Activated CD8-positive, alpha-beta memory T cell treated with anti-CD3 and anti-CD28 coated beads, Interleukin-2, amount 50 U/mL, for 24 hours (primary cell): ENCODE results near the gene LMNTD2.
"Not testable (repeated sequence)": the region's sequence is repeated elsewhere in the genome, so short reads cannot be mapped to it uniquely, and the experiment has no call there.

Source experiments
- DNase-seq: peaks from one replicate; pipeline ENCODE4 v3.0.0-alpha.2; 2020; ENCODE audit errors: extremely low read depth

The LMNTD2 gene

GRCh38 chr11:535210-535518 lies 25.4 kb downstream of the LMNTD2 start:
- no peak for DNase-seq

- no peak for DNase-seq
Measured at GRCh38 chr11:534396-535209, 25.9 kb downstream of the LMNTD2 start.

GRCh38 chr11:533586-534395 lies 26.7 kb downstream of the LMNTD2 start:
- no peak for DNase-seq

- no peak for DNase-seq
Measured at GRCh38 chr11:532986-533585, 27.5 kb downstream of the LMNTD2 start.

DNA sequence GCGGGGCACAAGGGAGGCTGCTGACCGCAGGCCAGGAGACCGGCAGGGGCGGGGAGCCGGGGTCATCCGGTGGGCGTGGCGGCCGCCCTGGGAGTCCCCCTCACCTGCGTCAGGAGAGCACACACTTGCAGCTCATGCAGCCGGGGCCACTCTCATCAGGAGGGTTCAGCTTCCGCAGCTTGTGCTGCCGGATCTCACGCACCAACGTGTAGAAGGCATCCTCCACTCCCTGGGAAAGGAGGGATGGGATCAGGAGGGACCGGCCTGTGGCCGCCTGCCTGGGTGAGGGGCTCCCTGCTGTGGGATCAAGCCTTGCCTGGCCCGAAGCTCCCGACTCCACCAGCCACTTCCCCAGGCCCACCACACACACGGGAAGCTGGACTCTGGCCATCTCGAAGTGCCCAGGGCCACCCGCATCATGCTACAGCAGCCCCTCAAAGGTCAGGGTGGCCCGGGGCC lies 28.0 kb downstream of the LMNTD2 start:
- no peak for DNase-seq

DNA sequence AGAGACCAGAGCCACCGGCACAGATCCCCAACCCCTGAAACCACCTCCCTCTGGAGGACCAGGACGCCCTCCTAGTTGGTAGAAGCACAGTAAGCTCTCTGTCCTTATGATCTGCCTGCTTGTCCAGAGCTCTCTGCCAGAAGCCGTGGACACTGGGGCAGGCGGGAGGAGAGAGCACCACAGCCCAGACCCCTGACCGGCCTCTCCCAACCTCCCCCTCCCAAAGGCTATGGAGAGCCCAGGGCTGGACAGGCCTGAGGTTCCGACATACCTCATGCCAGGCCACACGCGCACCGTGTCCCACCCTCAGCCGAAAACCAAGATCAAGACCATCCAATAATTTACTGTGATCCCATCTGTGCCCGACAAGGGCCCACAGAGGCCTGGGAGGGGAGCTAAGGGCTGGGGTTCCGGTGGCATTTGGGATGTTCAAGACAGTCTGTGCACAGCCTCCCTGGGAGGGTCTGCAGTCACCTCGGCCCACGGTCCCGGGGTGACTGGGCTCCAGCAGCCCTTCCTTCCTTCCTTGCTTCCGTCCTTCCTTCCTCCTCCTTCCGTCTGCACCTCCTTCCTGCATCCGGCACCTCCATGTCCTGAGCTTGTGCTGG lies 28.5 kb downstream of the LMNTD2 start:
- DNase-seq, result no peak

DNA sequence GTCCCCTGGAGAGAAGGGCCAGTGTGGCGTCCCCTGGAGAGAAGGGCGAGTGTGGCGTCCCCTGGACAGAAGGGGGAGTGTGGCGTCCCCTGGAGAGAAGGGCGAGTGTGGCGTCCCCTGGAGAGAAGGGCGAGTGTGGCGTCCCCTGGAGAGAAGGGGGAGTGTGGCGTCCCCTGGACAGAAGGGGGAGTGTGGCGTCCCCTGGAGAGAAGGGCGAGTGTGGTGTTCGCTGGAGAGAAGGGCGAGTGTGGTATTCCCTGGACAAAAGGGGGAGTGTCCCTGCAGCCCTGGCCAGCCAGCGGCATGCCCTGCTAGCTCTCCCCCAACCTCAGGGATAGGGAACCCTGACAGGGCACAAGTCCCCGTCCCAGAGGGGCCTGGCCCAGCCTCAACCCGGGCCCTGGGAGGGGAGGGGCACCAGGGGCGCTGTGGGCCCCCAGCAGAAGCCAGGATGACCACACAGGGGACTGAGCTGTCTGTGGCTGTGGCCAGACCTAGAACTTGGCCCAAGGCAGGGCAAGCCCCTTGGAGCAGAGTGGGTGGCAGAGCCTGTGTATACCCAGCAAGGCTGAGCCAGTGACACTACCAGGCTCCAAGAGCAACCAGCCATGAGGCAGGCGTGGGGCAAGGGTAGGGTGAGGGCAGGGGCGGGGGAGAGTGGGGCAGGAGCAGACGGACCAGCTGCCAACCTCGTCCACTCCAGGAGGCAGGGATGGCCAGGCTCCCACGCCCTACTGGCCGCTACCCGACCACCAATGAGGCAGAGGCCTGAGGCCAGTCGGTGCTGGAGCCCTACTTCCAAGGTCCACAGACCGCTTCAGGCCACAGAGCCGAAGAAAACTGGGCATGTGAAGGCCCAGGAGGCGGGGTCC lies 29.3 kb downstream of the LMNTD2 start:
- no peak for DNase-seq

DNA sequence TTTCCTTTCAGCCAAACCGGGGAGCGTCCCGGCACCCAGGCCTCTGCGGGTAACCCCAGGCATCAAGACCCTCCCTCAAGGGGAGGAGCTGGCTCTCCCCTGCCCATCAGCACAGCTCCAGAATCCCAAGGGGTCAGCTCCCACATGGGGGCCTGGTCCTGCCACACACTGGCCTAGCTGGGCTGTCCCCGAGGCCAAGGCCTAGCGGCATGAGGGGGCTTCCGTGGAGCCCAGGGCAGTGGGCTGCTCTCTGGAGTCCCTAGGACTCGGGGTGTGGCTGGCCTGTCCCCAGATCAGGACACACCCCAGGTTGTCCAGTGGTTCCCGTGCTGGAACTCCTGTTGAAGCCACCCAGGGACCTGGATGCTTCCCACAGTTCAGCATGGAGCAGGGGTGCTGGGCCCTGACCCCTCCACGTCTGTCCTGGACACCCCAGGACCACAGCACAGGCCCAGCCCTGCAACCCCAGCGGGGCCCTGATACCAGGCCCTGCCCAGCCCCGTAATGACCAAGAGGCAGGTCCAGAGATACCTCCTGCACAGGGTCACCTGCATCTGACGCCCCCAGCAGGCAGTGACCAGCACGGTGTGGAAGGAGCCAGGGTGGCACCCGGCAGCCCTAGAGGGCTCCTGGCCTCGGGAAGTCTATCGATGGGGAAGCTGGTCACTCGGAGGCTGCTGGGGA lies 30.7 kb downstream of the LMNTD2 start:
- no peak for DNase-seq

DNA sequence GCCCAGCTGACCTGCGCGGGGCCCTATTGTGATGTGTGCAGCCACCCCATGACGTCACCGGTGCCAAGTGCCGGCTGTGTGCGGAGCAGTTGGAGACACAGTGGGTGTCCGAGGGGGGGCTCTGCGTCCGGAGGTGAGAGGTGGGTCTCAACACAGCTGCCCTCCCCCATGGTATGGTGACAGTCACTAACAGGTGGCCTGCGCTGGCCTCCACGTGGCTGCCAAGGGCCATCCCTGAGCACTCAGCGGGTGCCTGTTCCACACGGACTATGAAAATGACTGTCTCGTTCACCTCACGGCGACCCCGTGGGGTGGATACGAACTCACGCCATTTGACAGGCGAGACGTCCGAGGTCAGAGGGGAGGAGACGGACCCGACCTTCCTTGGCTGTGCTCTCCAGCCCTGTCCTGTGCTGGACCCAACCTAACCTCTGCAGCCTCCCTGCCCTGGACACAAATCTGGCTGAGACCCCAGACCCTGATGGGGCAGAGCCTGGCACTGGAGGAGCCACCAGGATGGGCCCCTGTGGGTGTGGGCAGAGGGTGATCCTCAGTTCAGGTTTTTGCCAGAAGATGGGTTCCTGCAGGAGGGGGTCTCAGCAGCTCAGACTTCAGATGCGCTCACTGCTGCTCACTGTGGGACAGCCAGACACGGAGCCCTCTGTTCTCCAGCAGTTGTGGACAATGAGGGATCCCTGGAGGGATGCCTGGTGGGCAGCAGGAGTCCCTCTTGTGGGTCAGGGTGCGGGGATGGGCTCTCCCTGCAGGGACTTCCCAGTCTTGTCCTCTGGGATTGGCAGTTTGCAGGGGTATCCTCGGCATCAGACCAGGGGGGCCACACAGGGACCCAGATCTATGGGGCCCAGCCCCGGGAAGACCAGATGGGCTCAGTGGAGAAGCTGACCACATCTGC lies 31.5 kb downstream of the LMNTD2 start:
- no peak for DNase-seq

GRCh38 chr11:528166-528814 lies 32.2 kb downstream of the LMNTD2 start:
- DNase-seq, result no peak

DNA sequence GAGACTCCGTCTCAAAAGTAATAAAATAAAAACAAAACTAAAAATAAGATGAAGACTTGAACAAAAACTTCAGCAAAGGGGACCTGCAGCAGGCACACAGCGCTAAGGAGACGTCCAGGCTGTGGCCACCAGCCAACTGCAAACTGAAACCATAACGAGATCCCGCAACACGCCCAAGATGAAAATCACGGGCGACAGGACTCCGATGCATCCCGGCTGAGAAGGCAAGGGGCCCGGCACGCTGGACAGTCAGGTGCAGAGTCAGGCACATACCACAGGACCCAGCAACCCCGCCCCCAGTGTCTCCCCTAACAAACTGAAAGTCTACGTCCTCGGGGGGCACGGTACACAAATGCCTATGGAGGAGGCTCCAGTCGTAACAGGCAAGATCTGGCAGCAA lies 34.3 kb downstream of the LMNTD2 start:
- DNase-seq, result no peak

GRCh38 chr11:521177-521688 lies 39.3 kb downstream of the LMNTD2 start:
- no peak for DNase-seq

GRCh38 chr11:520428-521176 lies 39.9 kb downstream of the LMNTD2 start:
- DNase-seq, result no peak

- DNase-seq, result peak; percentile 48
Measured at GRCh38 chr11:518463-519202, 41.9 kb downstream of the LMNTD2 start.

DNA sequence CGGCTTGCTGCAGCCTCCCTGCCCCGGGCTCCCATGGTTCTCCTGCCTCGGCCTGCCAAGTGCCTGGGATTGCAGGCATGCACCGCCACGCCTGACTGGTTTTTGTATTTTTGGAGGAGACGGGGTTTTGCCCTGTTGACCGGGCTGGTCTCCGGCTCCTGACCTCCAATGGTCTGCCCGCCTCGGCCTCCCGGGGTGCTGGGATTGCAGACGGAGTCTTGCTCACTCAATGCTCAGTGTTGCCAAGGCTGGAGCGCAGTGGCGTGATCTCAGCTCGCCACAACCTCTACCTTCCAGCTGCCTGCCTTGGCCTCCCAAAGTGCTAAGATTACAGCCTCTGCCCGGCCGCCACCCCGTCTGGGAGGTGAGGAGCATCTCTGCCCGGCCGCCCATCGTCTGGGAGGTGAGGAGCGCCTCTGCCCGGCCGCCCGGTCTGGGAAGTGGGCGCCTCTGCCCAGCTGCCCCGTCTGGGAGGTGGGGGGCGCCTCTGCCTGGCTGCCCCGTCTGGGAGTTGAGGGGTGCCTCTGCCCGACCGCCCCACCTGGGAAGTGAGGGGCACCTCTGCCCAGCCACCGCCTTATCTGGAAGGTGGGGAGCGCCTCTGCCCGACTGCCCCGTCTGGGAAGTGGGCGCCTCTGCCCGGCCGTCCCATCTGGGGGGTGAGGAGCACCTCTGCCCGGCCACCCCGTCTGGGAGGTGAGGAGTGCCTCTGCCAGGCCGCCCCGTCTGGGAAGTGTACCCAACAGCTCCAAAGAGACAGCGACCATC lies 43.4 kb downstream of the LMNTD2 start:
- not testable (repeated sequence) for DNase-seq

DNA sequence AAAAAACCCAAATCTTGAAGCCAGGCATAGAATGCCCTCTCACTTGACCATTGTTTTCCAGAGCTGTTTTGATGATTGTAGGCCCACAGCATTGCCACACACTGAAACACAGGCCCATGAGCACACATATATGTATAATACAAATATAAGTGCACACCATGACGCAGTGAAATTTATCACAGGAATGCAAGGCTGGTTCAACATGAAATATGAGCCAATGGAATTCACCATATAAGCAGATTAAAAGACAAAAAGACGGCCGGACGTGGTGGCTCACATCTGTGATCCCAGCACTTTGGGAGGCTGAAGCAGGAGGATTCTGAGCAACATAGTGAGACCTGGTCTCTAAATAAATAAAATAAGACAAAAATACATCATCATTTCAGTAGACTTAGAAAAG lies 44.1 kb downstream of the LMNTD2 start:
- no peak for DNase-seq

GRCh38 chr11:515131-515530 lies 45.4 kb downstream of the LMNTD2 start:
- no peak for DNase-seq
